AML-193 (cell line): ENCODE measurements around the gene FBLN2.

ENCODE experiments used
- DNase-seq, 2 experiments: peaks; one replicate each; lab custom pipeline; 2025; lab: John Stamatoyannopoulos, UW

The FBLN2 gene

GRCh38 chr3:13532085-13532484 lies 16.8 kb upstream of the FBLN2 start:
- no peak for DNase-seq

GRCh38 chr3:13532631-13533030 lies 16.3 kb upstream of the FBLN2 start:
- DNase-seq, result no peak

GRCh38 chr3:13533885-13534301 lies 15.0 kb upstream of the FBLN2 start:
- no peak for DNase-seq

GRCh38 chr3:13535526-13535875 lies 13.4 kb upstream of the FBLN2 start:
- no peak for DNase-seq

- DNase-seq, result no peak
Measured at GRCh38 chr3:13535905-13536304, 13.0 kb upstream of the FBLN2 start.

GRCh38 chr3:13536432-13536831 lies 12.5 kb upstream of the FBLN2 start:
- no peak for DNase-seq

GRCh38 chr3:13536832-13537231 lies 12.1 kb upstream of the FBLN2 start:
- no peak for DNase-seq

- DNase-seq, result no peak
Measured at GRCh38 chr3:13537244-13537908, 11.5 kb upstream of the FBLN2 start.

GRCh38 chr3:13537909-13538296 lies 11.0 kb upstream of the FBLN2 start:
- DNase-seq, result no peak

GRCh38 chr3:13538520-13539291 lies 10.2 kb upstream of the FBLN2 start:
- DNase-seq, result no peak

- DNase-seq, result no peak
Measured at GRCh38 chr3:13539292-13539638, 9.7 kb upstream of the FBLN2 start.

GRCh38 chr3:13539671-13540070 lies 9.3 kb upstream of the FBLN2 start:
- no peak for DNase-seq

GRCh38 chr3:13540297-13540995 lies 8.5 kb upstream of the FBLN2 start:
- DNase-seq, result no peak

GRCh38 chr3:13541691-13542090 lies 7.2 kb upstream of the FBLN2 start:
- no peak for DNase-seq

GRCh38 chr3:13542142-13542541 lies 6.8 kb upstream of the FBLN2 start:
- no peak for DNase-seq

GRCh38 chr3:13543253-13543652 lies 5.7 kb upstream of the FBLN2 start:
- no peak for DNase-seq

GRCh38 chr3:13544293-13544831 lies 4.6 kb upstream of the FBLN2 start:
- DNase-seq, result no peak

GRCh38 chr3:13544951-13545651 lies 3.8 kb upstream of the FBLN2 start:
- no peak for DNase-seq

GRCh38 chr3:13545952-13546454 lies 2.9 kb upstream of the FBLN2 start:
- no peak for DNase-seq

- DNase-seq, result no peak
Measured at GRCh38 chr3:13546667-13547171, 2.2 kb upstream of the FBLN2 start.

- no peak for DNase-seq
Measured at GRCh38 chr3:13547591-13548371, 1.1 kb upstream of the FBLN2 start.
